Prostate gland (tissue), 2 donors: ENCODE data around the gene CHST1. TPM values are rescaled to one million over a fixed set of nuclear protein-coding genes. Genes with fewer than 3 reads are reported as not detected.

Experiments used
- DNase-seq: peaks from one replicate; pipeline ENCODE4 v3.0.0-alpha.2; 2019; ENCODE audit warnings: low spot score
- H3K27ac ChIP-seq, 2 donors: fragments of 200-600 bp; sonication (generic); 2 replicates each; pipeline ENCODE4 v1.5.1; 2017 to 2019
- H3K27me3 ChIP-seq: fragments of 200-600 bp; sonication (generic); replicated peaks from 2 replicates; pipeline ENCODE4 v1.5.1; 2019; ENCODE audit not compliant: insufficient read depth
- H3K36me3 ChIP-seq, 2 donors: fragments of 200-600 bp; sonication (generic); 1 replicate in 1 of 2; 2 replicates in 1 of 2; pipeline versions ENCODE4 v1.5.1 to v1.8.1; 2017 to 2019
- H3K4me1 ChIP-seq: fragments of 200-600 bp; sonication (generic); replicated peaks from 2 replicates; pipeline ENCODE4 v1.5.1; 2019
- H3K4me3 ChIP-seq, 2 donors: fragments of 200-600 bp; sonication (generic); 2 replicates each; pipeline ENCODE4 v1.5.1; 2017 to 2019
- H3K9me3 ChIP-seq: fragments of 200-600 bp; sonication (generic); 2 replicates; pipeline ENCODE4 v1.5.1; 2017
- POLR2A ChIP-seq: fragments of 450-650 bp; IDR thresholded peaks from one replicate; pipeline ENCODE4 v1.6.1; 2016; ENCODE audit warnings: antibody characterized with exemption, mild to moderate bottlenecking
- POLR2AphosphoS5 ChIP-seq: sonication (generic); formaldehyde crosslinking; IDR thresholded peaks from one replicate; pipeline ENCODE4 v1.6.1; 2017; ENCODE audit warnings: antibody characterized with exemption
- WGBS: methylation state at CpG from one replicate; pipeline ENCODE4 v1.1.5; 2018; 5-methylcytosine and 5-hydroxymethylcytosine counted together
- intact Hi-C: fragments of 100-400 bp; cut with DNase I; formaldehyde crosslinking; loops from one replicate; pipeline ENCODE4 v1.14.2; 2022
- total RNA-seq, 2 donors: library from RNA; depleted of rRNA; stranded (reverse); fragments of >200 nt; gene quantifications; one replicate each; pipeline ENCODE4 v1.1.0, GENCODE V29; 2016
- TF ChIP-seq, protein P1 (sequence below), 4 experiments: fragments of 200-600 bp in 2 of 4; fragments of 450-650 bp in 2 of 4; sonication (generic) in 2 of 4; IDR thresholded peaks; 1 replicate in 3 of 4; 2 replicates in 1 of 4; pipeline ENCODE4 v1.5.1; 2016 to 2019; ENCODE audit warnings: antibody characterized with exemption in 4 of 4, mild to moderate bottlenecking in 2 of 4, moderate library complexity in 2 of 4

CHST1 gene
- total RNA-seq, 2 donors from 2014 or later = 0.32 to 4.4 TPM

DNA sequence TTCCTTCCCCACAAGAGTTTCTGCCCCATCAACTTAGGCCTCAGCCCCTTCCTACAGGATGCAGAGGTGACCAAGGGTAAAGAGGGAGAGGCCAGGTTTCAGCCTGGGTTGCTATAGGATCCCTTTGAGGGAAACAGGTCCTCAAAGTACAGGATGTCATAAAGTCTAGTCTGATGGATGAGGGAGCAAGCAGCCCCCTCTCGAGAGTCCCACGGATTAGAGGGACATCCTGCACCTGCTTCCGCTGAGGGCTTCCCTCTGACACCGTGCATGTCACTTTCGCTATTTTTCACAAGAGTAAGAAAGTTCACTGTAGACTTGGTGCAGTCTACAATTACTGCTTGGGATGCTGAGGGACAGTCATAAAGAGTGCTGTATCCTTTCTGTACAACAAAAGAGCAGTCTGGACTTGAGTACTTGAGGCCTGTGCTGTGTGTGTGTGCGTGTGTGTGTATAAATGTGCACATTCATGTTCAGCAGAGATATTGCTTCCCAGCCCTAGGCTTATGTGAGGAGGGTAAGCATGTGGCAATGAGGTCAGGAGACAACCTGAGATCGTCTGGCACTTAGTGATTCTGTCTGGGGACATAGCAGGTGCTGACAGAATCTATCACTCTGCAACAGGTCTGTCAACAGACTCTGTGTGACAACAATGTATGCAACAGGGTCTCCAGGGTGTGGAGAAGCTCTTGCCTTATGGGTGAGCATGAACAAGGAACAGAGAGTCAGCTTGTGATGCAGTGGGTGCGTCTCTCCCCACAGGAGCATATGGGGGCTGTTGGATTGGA, 18.0 kb upstream of the CHST1 start:
- Histone ChIP-seq H3K27ac (no peak overlapping the region), H3K9me3 (no peaks in the 10 kb centered on the region), H3K4me1 (no peaks in the 10 kb centered on the region), H3K27me3 (no peaks in the 10 kb centered on the region), H3K36me3 (no peaks in the 10 kb centered on the region), H3K4me3 (no peak overlapping the region)
- TF ChIP-seq POLR2AphosphoS5 (no peak), POLR2A (no peak)
- TF ChIP-seq, protein P1, sequence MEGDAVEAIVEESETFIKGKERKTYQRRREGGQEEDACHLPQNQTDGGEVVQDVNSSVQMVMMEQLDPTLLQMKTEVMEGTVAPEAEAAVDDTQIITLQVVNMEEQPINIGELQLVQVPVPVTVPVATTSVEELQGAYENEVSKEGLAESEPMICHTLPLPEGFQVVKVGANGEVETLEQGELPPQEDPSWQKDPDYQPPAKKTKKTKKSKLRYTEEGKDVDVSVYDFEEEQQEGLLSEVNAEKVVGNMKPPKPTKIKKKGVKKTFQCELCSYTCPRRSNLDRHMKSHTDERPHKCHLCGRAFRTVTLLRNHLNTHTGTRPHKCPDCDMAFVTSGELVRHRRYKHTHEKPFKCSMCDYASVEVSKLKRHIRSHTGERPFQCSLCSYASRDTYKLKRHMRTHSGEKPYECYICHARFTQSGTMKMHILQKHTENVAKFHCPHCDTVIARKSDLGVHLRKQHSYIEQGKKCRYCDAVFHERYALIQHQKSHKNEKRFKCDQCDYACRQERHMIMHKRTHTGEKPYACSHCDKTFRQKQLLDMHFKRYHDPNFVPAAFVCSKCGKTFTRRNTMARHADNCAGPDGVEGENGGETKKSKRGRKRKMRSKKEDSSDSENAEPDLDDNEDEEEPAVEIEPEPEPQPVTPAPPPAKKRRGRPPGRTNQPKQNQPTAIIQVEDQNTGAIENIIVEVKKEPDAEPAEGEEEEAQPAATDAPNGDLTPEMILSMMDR (IDR thresholded peaks at IDR 0.05) = no peak
- WGBS = 66% methylated on average over 8 of the region's 8 CpGs
- DNase-seq = no peak
- intact Hi-C loops = no loop called here

DNA sequence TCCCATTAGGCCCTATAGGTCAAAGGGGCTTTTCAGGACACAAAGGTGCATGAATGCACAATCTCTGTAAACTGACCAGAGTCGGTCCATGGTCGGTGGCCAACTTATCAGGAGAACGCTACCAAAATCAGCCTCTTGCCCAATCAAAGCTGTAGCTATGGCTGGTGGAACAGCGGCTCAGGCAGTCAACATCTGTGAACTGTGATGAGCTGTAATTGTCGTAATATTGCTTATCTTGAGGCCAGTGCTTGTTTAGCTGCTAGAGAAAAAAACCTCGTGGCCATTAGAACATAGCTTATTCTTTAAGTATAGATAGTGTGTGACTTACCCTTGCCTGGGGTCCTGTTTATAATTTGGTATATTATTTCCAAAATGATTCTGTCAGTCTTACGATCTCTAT, 14.4 kb upstream of the CHST1 start:
- TF ChIP-seq, protein P1 (IDR thresholded peaks at IDR 0.05) = no peak
- TF ChIP-seq POLR2AphosphoS5 (no peak), POLR2A (no peak)
- no peak overlapping the region for H3K27ac ChIP-seq
- DNase-seq = no peak
- WGBS = 76% methylated on average over 7 of the region's 7 CpGs
- no peaks in the 10 kb centered on the region for H3K36me3 ChIP-seq
- H3K27me3 ChIP-seq = no peaks in the 10 kb centered on the region
- intact Hi-C loops = no loop called here
- no peaks in the 10 kb centered on the region for H3K4me1 ChIP-seq
- H3K4me3 ChIP-seq = no peak overlapping the region
- H3K9me3 ChIP-seq = no peaks in the 10 kb centered on the region

DNA sequence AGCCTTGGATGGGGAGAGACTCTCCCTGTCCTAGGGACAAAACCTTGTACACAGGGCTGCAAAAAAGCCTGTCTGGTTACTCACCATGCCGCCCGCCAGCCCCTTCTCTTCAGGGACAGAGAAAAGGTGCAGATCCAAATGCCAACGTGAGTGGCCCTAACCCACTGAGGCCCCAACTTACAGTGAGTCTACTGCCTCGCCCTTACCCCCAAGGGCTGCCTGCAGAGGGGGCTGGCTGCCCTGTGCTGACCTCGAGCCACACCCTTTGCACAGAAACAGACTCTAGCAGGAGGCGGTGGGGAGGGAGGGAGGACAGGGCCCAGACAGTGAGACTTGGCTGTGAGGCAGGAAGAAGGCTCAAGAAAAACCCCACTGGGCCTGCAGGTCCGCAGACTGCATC, 13.6 kb upstream of the CHST1 start:
- TF ChIP-seq, protein P1 (IDR thresholded peaks at IDR 0.05) = no peak
- TF ChIP-seq POLR2A (no peak), POLR2AphosphoS5 (no peak)
- WGBS = 64% methylated on average over 7 of the region's 7 CpGs
- H3K4me1 ChIP-seq = no peaks in the 10 kb centered on the region
- intact Hi-C loops = no loop called here
- no peak overlapping the region for H3K27ac ChIP-seq
- H3K9me3 ChIP-seq = no peaks in the 10 kb centered on the region
- H3K27me3 ChIP-seq = no peaks in the 10 kb centered on the region
- no peak for DNase-seq
- H3K4me3 ChIP-seq = no peak overlapping the region
- no peaks in the 10 kb centered on the region for H3K36me3 ChIP-seq

DNA sequence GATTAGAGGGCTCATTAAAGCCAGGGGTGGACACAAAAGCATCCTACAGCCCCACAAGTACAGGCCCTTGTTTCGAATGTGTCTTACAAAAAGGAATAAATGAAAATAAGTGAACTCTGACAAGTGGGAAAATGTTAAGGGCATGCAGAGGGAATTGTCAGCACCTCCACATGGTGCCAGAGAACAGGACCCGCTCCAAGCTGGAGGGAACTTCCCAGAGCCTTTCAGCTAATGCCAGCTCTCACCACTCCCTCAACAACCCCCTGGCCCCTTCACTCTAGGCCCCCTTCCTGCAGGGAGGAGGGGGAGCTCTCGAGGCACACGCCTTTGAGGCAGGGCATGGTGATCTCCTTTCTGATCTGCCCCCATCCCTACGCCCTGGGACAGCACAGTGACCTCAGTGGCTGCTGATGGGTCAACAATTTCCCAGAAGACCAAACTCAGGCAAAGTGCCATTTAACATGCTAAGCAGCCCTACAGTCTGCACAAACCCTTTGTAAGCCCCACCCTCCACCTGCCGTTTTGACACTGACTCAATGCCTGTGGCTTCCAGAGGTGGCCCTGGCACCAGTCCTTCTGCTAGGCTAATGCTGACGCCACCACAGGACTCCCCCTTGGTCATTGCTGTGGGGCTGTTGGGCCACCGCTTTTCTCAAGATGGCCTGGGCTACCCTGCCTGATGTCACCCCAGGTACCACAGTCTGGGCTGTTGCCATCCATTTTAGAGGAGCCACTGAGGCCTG, 12.5 kb upstream of the CHST1 start:
- no peak for DNase-seq
- TF ChIP-seq, protein P1 (IDR thresholded peaks at IDR 0.05) = no peak
- TF ChIP-seq POLR2AphosphoS5 (no peak), POLR2A (no peak)

More for the DNA sequence above, 12.5 kb upstream of the CHST1 start:
- no peaks in the 10 kb centered on the region for H3K4me1 ChIP-seq
- 81% methylated on average over 8 of the region's 8 CpGs for WGBS
- no peaks in the 10 kb centered on the region for H3K36me3 ChIP-seq
- no peak overlapping the region for H3K27ac ChIP-seq
- H3K4me3 ChIP-seq = no peak overlapping the region
- intact Hi-C loops = no loop called here
- H3K9me3 ChIP-seq = no peaks in the 10 kb centered on the region
- H3K27me3 ChIP-seq = no peaks in the 10 kb centered on the region
